Measurements from ENCODE around the gene GPR34.
"Not testable (repeated sequence)": the region's sequence is repeated elsewhere in the genome, so short reads cannot be mapped to it uniquely, and the experiment has no call there.

GPR34 gene

GRCh38 chrX:41703574-41704029 is 14.8 kb downstream of the GPR34 start:
- Histone ChIP-seq H3K4me1 (ENCODE audit: control insufficient read depth, insufficient read depth, low read length) (peaks cover 5% of the 10 kb centered on the region), H3K9me3 (ENCODE audit: control insufficient read depth, insufficient read depth, low read length) (no peaks in the 10 kb centered on the region), H3K36me3 (ENCODE audit: control insufficient read depth, insufficient read depth, low read length) (no peaks in the 10 kb centered on the region), H3K9ac (ENCODE audit: low read depth, low read length) (no peak overlapping the region), H3K27me3 (ENCODE audit: control insufficient read depth, insufficient read depth, low read length) (no peaks in the 10 kb centered on the region), H3K4me3 (ENCODE audit: low read depth, low read length) (no peak overlapping the region)

DNA sequence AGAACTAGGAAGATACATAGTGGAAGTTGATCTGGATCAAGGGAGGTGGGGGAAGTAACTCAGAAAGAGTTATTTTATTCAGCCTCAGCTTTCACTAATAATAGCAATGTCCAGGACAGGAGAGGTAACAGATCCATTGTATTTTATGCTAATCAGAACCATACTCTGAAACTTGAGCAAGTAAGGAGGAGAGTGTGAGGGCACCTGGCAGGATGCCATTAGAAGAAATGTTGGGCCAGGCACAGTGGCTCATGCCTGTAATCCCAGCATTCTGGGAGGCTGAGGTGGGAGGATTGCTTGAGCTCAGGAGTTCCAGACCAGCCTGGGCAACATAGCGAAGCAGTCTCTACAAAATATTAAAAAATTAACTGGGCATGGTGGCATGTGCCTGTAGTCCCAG is 16.3 kb downstream of the GPR34 start:
- no peak overlapping the region for H3K9ac ChIP-seq (ENCODE audit: low read depth, low read length)
- no peaks in the 10 kb centered on the region for H3K27me3 ChIP-seq (ENCODE audit: control insufficient read depth, insufficient read depth, low read length)
- H3K4me1 ChIP-seq (ENCODE audit: control insufficient read depth, insufficient read depth, low read length), result peaks cover 5% of the 10 kb centered on the region
- no peaks in the 10 kb centered on the region for H3K36me3 ChIP-seq (ENCODE audit: control insufficient read depth, insufficient read depth, low read length)
- H3K4me3 ChIP-seq (ENCODE audit: low read depth, low read length), result no peak overlapping the region
- H3K9me3 ChIP-seq (ENCODE audit: control insufficient read depth, insufficient read depth, low read length), result no peaks in the 10 kb centered on the region

DNA sequence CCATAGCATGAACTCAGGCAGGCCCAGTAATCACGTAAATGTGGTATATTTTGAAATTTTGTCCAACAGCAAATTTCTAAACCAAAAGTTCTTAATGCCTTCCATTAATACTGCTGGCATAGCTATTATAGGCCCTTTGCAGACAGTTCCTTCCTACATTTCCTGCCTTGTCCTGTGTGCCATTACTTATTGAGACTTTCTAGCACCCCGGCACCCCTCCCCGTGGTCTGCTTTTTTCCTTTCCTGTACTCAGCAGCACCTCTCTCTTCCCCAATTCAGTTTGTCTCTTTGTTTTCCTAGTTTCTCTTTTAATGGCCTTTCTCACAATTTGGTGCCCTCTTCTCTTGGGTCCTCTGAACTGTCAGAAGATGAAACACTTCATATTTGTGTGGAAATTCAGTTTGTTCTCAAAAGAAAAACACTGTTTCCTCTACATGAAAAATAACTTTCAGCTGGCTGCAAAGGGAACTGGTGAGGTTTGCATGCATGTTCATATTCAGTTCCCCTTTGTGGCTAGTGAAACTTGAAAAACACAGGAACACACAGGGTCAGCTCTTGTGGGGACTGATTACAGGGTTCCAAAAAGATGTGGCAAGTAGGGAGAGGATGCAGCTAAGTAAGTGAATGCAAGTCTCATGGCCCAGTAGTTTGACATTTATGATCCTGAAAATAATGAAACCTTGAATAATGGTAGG is 17.1 kb downstream of the GPR34 start:
- Histone ChIP-seq H3K4me1 (ENCODE audit: control insufficient read depth, insufficient read depth, low read length) (peaks cover 11% of the 10 kb centered on the region), H3K9ac (ENCODE audit: low read depth, low read length) (no peak overlapping the region), H3K27me3 (ENCODE audit: control insufficient read depth, insufficient read depth, low read length) (no peaks in the 10 kb centered on the region), H3K36me3 (ENCODE audit: control insufficient read depth, insufficient read depth, low read length) (no peaks in the 10 kb centered on the region), H3K4me3 (ENCODE audit: low read depth, low read length) (no peak overlapping the region), H3K9me3 (ENCODE audit: control insufficient read depth, insufficient read depth, low read length) (no peaks in the 10 kb centered on the region)

DNA sequence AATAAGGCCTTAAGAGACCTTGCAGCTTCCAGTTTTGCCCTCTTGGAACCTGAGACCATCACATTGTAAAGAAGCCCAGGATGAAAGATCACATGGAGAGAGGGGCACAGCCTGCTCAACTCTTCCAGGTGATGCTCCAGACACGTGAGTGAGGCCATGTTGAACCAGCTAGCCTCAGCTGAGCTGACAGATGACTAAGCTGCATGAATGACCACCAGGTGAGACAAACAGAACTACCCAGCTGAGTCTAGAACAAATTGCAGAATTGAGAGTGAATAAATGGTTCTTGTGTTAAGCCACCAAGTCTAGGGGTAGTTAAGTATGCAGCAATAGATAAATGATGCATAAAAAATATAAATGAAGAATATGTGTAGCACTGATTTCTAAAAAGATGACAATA is 18.4 kb downstream of the GPR34 start:
- Histone ChIP-seq H3K4me1 (ENCODE audit: control insufficient read depth, insufficient read depth, low read length) (peaks cover 10% of the 10 kb centered on the region), H3K4me3 (ENCODE audit: low read depth, low read length) (no peak overlapping the region), H3K27me3 (ENCODE audit: control insufficient read depth, insufficient read depth, low read length) (no peaks in the 10 kb centered on the region), H3K36me3 (ENCODE audit: control insufficient read depth, insufficient read depth, low read length) (no peaks in the 10 kb centered on the region), H3K9me3 (ENCODE audit: control insufficient read depth, insufficient read depth, low read length) (no peaks in the 10 kb centered on the region), H3K9ac (ENCODE audit: low read depth, low read length) (no peak overlapping the region)

GRCh38 chrX:41708486-41708885 is 19.7 kb downstream of the GPR34 start:
- Histone ChIP-seq H3K27me3 (ENCODE audit: control insufficient read depth, insufficient read depth, low read length) (no peaks in the 10 kb centered on the region), H3K4me1 (ENCODE audit: control insufficient read depth, insufficient read depth, low read length) (peaks cover 10% of the 10 kb centered on the region), H3K9ac (ENCODE audit: low read depth, low read length) (no peak overlapping the region), H3K4me3 (ENCODE audit: low read depth, low read length) (no peak overlapping the region), H3K9me3 (ENCODE audit: control insufficient read depth, insufficient read depth, low read length) (no peaks in the 10 kb centered on the region), H3K36me3 (ENCODE audit: control insufficient read depth, insufficient read depth, low read length) (no peaks in the 10 kb centered on the region)

- Histone ChIP-seq H3K4me3 (ENCODE audit: low read depth, low read length) (no peak overlapping the region), H3K27me3 (ENCODE audit: control insufficient read depth, insufficient read depth, low read length) (no peaks in the 10 kb centered on the region), H3K4me1 (ENCODE audit: control insufficient read depth, insufficient read depth, low read length) (peaks cover 10% of the 10 kb centered on the region), H3K36me3 (ENCODE audit: control insufficient read depth, insufficient read depth, low read length) (no peaks in the 10 kb centered on the region), H3K9me3 (ENCODE audit: control insufficient read depth, insufficient read depth, low read length) (peaks cover 1% of the 10 kb centered on the region), H3K9ac (ENCODE audit: low read depth, low read length) (no peak overlapping the region)
Measured at GRCh38 chrX:41711021-41711667, 22.4 kb downstream of the GPR34 start.

GRCh38 chrX:41716222-41716621 is 27.4 kb downstream of the GPR34 start:
- no peaks in the 10 kb centered on the region for H3K27me3 ChIP-seq (ENCODE audit: control insufficient read depth, insufficient read depth, low read length)
- H3K4me1 ChIP-seq (ENCODE audit: control insufficient read depth, insufficient read depth, low read length), result no peaks in the 10 kb centered on the region
- no peaks in the 10 kb centered on the region for H3K36me3 ChIP-seq (ENCODE audit: control insufficient read depth, insufficient read depth, low read length)
- H3K9me3 ChIP-seq (ENCODE audit: control insufficient read depth, insufficient read depth, low read length), result peaks cover 20% of the 10 kb centered on the region
- H3K9ac ChIP-seq (ENCODE audit: low read depth, low read length), result no peak overlapping the region
- no peak overlapping the region for H3K4me3 ChIP-seq (ENCODE audit: low read depth, low read length)

DNA sequence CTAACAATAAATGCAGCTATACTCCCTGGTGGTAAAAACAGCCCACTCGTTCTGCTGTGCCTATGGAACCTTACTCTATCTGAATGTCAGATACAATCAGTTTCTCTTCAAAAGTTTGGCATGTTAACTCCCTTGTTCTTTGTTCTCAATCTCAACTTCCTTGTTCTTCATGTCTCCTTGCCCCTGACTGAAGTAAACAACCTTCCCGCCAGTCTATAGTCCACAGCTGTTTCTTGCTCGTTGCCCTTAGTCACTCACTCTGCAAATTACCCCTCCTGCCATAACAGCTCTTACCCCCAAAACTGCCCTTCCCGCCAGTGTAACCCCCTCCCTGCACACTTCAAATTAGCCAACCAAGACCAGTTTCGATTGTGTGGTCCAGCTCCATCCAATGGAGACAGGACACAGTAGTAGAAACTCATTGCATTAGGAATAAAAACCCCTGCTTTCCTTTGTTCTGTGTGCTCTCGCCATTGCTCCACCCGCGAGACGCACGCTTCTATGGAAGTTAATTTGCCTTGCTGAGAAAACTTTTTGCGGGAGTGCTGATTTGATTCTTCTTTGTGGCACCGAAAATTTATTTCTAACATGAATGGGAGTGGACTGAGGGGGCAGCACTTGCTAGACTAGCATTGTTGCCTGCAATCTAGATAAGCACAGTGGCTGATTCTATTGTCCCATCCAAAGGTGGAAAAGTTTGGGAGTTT is 28.1 kb downstream of the GPR34 start:
- H3K9me3 ChIP-seq (ENCODE audit: control insufficient read depth, insufficient read depth, low read length), result peaks cover 20% of the 10 kb centered on the region
- no peaks in the 10 kb centered on the region for H3K27me3 ChIP-seq (ENCODE audit: control insufficient read depth, insufficient read depth, low read length)
- no peak overlapping the region for H3K9ac ChIP-seq (ENCODE audit: low read depth, low read length)
- H3K4me3 ChIP-seq (ENCODE audit: low read depth, low read length), result no peak overlapping the region
- no peaks in the 10 kb centered on the region for H3K4me1 ChIP-seq (ENCODE audit: control insufficient read depth, insufficient read depth, low read length)
- H3K36me3 ChIP-seq (ENCODE audit: control insufficient read depth, insufficient read depth, low read length), result no peaks in the 10 kb centered on the region

GRCh38 chrX:41718481-41719235 is 29.9 kb downstream of the GPR34 start:
- H3K4me3 ChIP-seq (ENCODE audit: low read depth, low read length), result no peak overlapping the region
- H3K9me3 ChIP-seq (ENCODE audit: control insufficient read depth, insufficient read depth, low read length), result peaks cover 20% of the 10 kb centered on the region
- no peak overlapping the region for H3K9ac ChIP-seq (ENCODE audit: low read depth, low read length)
- no peaks in the 10 kb centered on the region for H3K36me3 ChIP-seq (ENCODE audit: control insufficient read depth, insufficient read depth, low read length)
- no peaks in the 10 kb centered on the region for H3K4me1 ChIP-seq (ENCODE audit: control insufficient read depth, insufficient read depth, low read length)
- H3K27me3 ChIP-seq (ENCODE audit: control insufficient read depth, insufficient read depth, low read length), result no peaks in the 10 kb centered on the region

GRCh38 chrX:41719610-41720009 is 30.8 kb downstream of the GPR34 start:
- H3K9ac ChIP-seq (ENCODE audit: low read depth, low read length); H3K4me3 ChIP-seq (ENCODE audit: low read depth, low read length); H3K4me1 ChIP-seq (ENCODE audit: control insufficient read depth, insufficient read depth, low read length); H3K36me3 ChIP-seq (ENCODE audit: control insufficient read depth, insufficient read depth, low read length); H3K27me3 ChIP-seq (ENCODE audit: control insufficient read depth, insufficient read depth, low read length): not testable (repeated sequence)
- peaks cover 20% of the 10 kb centered on the region for H3K9me3 ChIP-seq (ENCODE audit: control insufficient read depth, insufficient read depth, low read length)

DNA sequence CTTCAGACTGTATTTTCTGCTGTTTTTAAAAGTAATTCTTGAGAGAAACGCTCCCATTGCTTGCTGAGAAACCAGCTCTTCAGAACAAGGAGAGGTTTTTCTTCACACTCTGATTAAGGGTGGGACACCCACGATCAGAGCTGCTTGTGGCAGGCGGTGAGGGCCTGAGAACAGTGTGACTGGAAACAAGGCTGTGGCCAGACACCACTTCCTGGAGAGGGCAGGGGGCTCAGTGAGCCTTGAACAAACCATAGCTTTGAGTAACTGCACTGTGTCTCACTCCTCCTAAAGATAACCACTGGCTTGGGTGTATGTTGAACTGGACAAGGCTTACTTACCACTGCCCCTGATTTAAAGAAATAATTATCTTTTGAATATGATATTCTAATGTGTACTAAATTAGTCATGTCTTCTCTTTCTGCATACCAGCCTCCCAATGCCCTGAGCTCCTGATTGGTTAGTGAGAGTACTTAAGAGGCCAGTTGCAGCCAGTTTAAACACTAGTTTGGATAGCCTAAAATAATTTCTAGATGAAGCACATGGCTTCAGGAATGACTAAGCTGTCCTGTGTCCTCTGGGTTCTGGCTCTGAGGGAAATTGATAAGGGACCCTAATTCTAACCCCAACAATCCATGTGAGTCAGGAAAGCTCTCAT is 31.5 kb downstream of the GPR34 start:
- Histone ChIP-seq H3K27me3 (ENCODE audit: control insufficient read depth, insufficient read depth, low read length) (no peaks in the 10 kb centered on the region), H3K9ac (ENCODE audit: low read depth, low read length) (no peak overlapping the region), H3K4me3 (ENCODE audit: low read depth, low read length) (no peak overlapping the region), H3K9me3 (ENCODE audit: control insufficient read depth, insufficient read depth, low read length) (peaks cover 20% of the 10 kb centered on the region), H3K36me3 (ENCODE audit: control insufficient read depth, insufficient read depth, low read length) (no peaks in the 10 kb centered on the region), H3K4me1 (ENCODE audit: control insufficient read depth, insufficient read depth, low read length) (no peaks in the 10 kb centered on the region)
